GM23248 (cell line): ENCODE results near the gene TRPM2. TPM values are rescaled to one million over a fixed set of nuclear protein-coding genes. Genes with fewer than 3 reads are reported as not detected.

Experiments used
- DNase-seq: peaks from one replicate; pipeline ENCODE4 v3.0.0-alpha.2; 2015
- H2AFZ ChIP-seq: fragments of 200-600 bp; sonication (generic); 2 replicates; pipeline ENCODE4 v1.6.1; 2016; ENCODE audit warnings: antibody characterized with exemption
- H3F3A ChIP-seq: fragments of 200-600 bp; sonication (generic); 2 replicates; pipeline ENCODE4 v1.6.1; 2016; ENCODE audit warnings: mild to moderate bottlenecking, antibody characterized with exemption, mixed run types; ENCODE audit not compliant: insufficient read depth
- H3K27ac ChIP-seq: fragments of 200-600 bp; sonication (generic); 2 replicates; pipeline ENCODE4 v1.5.1; 2016; ENCODE audit warnings: mild to moderate bottlenecking
- H3K27me3 ChIP-seq: fragments of 200-600 bp; sonication (generic); replicated peaks from 2 replicates; pipeline ENCODE4 v1.6.1; 2016; ENCODE audit warnings: mild to moderate bottlenecking; ENCODE audit not compliant: insufficient read depth
- H3K36me3 ChIP-seq: fragments of 200-600 bp; sonication (generic); 2 replicates; pipeline ENCODE4 v1.6.1; 2016; ENCODE audit warnings: low read depth, mild to moderate bottlenecking
- H3K4me1 ChIP-seq: fragments of 200-600 bp; sonication (generic); 2 replicates; pipeline ENCODE4 v1.6.1; 2016; ENCODE audit warnings: mild to moderate bottlenecking; ENCODE audit not compliant: insufficient read depth
- H3K4me2 ChIP-seq: fragments of 200-600 bp; sonication (generic); one replicate; pipeline ENCODE4 v1.6.1; 2016; ENCODE audit warnings: mild to moderate bottlenecking; ENCODE audit not compliant: unreplicated experiment
- H3K4me3 ChIP-seq: fragments of 200-600 bp; sonication (generic); 2 replicates; pipeline ENCODE4 v1.5.1; 2016; ENCODE audit warnings: mild to moderate bottlenecking
- H3K79me2 ChIP-seq: fragments of 200-600 bp; sonication (generic); 2 replicates; pipeline ENCODE4 v1.6.1; 2016; ENCODE audit warnings: mild to moderate bottlenecking; ENCODE audit not compliant: insufficient read depth
- H3K9ac ChIP-seq: fragments of 200-600 bp; sonication (generic); 2 replicates; pipeline ENCODE4 v1.6.1; 2016; ENCODE audit warnings: mild to moderate bottlenecking
- H3K9me2 ChIP-seq: fragments of 200-600 bp; sonication (generic); 2 replicates; pipeline ENCODE4 v1.6.1; 2016; ENCODE audit warnings: mixed run types, mild to moderate bottlenecking, moderate library complexity; ENCODE audit not compliant: insufficient read depth
- H3K9me3 ChIP-seq: fragments of 200-600 bp; sonication (generic); one replicate; pipeline ENCODE4 v1.6.1; 2017; ENCODE audit warnings: low read depth
- H4K20me1 ChIP-seq: fragments of 200-600 bp; sonication (generic); 2 replicates; pipeline ENCODE4 v1.6.0; 2016; ENCODE audit not compliant: insufficient read depth
- EZH2 ChIP-seq: fragments of 200-600 bp; sonication (generic); IDR thresholded peaks from 2 replicates; pipeline ENCODE4 v1.6.1; 2018; ENCODE audit warnings: antibody characterized with exemption, mild to moderate bottlenecking; ENCODE audit not compliant: insufficient read depth, poor library complexity, severe bottlenecking
- EZH2phosphoT487 ChIP-seq: fragments of 200-600 bp; sonication (generic); IDR thresholded peaks from 2 replicates; pipeline ENCODE4 v1.6.1; 2018; ENCODE audit warnings: antibody characterized with exemption, moderate library complexity, mild to moderate bottlenecking, low read depth; ENCODE audit not compliant: insufficient read depth
- WGBS, 2 experiments: methylation state at CpG; one replicate each; pipeline ENCODE4 v1.1.6; 2015 to 2017; ENCODE audit warnings: low lambda C conversion rate in 2 of 2, low coverage in 1 of 2; ENCODE audit errors: missing lambda C conversion rate in 2 of 2; 5-methylcytosine and 5-hydroxymethylcytosine counted together
- in situ Hi-C: fragments of 300-500 bp; cut with MboI; formaldehyde crosslinking; loops from 2 replicates; pipeline ENCODE4 v1.15.0; 2020
- polyA plus RNA-seq: library from polyadenylated mRNA; unstranded; fragments of >200 nt; fragmentation: Nextera tagmentation; extraction: Ambion mirVana; gene quantifications from 2 replicates; pipeline ENCODE4 v1.2.1, GENCODE V29; 2016
- total RNA-seq: library from RNA; depleted of rRNA; stranded (reverse); fragments of >200 nt; shearing (Covaris generic); gene quantifications from 2 replicates; pipeline ENCODE4 v1.2.3, GENCODE V29; 2014

Gene TRPM2
- total and polyA plus RNA-seq, 2 experiments from 2014 or later: 0.22 TPM; not detected in 1

GRCh38 chr21:44382536-44382935 lies 29.1 kb downstream of the TRPM2 start:
- in situ Hi-C loops: no loop called here
- H3K27me3 ChIP-seq: no peaks in the 10 kb centered on the region; the same call in 1 of the 2 replicates
- no peak overlapping the region for H3K27ac ChIP-seq
- H4K20me1 ChIP-seq: no peaks in the 10 kb centered on the region
- H3K4me3 ChIP-seq: no peak overlapping the region
- no peak overlapping the region for H2AFZ ChIP-seq
- H3K9me2 ChIP-seq: no peaks in the 10 kb centered on the region
- no peak overlapping the region for H3K4me2 ChIP-seq
- no peaks in the 10 kb centered on the region for H3K9me3 ChIP-seq
- H3K9ac ChIP-seq: no peak overlapping the region
- no peaks in the 10 kb centered on the region for H3K4me1 ChIP-seq
- 54 to 63% methylated on average over 9 of the region's 9 CpGs for WGBS, 2 experiments
- no peaks in the 10 kb centered on the region for H3F3A ChIP-seq
- H3K36me3 ChIP-seq: no peaks in the 10 kb centered on the region
- TF ChIP-seq EZH2: no peak
- no peak for TF ChIP-seq EZH2phosphoT487
- DNase-seq: no peak
- H3K79me2 ChIP-seq: no peaks in the 10 kb centered on the region

GRCh38 chr21:44383216-44383615 lies 29.8 kb downstream of the TRPM2 start:
- Histone ChIP-seq H3K4me2 (no peak overlapping the region), H3K9me2 (no peaks in the 10 kb centered on the region), H2AFZ (no peak overlapping the region), H3K9ac (no peak overlapping the region), H3K36me3 (no peaks in the 10 kb centered on the region), H3K27me3 (no peaks in the 10 kb centered on the region; the same call in 1 of the 2 replicates), H3K27ac (no peak overlapping the region), H3K4me1 (no peaks in the 10 kb centered on the region), H3K9me3 (no peaks in the 10 kb centered on the region), H3K4me3 (no peak overlapping the region), H3K79me2 (no peaks in the 10 kb centered on the region), H4K20me1 (no peaks in the 10 kb centered on the region), H3F3A (no peaks in the 10 kb centered on the region)
- TF ChIP-seq EZH2phosphoT487: no peak
- no peak for TF ChIP-seq EZH2
- no peak for DNase-seq
- 7 to 11% methylated on average over 4 of the region's 4 CpGs for WGBS, 2 experiments
- in situ Hi-C loops: no loop called here

- H3K9me3 ChIP-seq: no peaks in the 10 kb centered on the region
- WGBS, 2 experiments: 9 to 10% methylated on average over 2 of the region's 2 CpGs
- no peaks in the 10 kb centered on the region for H3K79me2 ChIP-seq
- no peaks in the 10 kb centered on the region; the same call in 1 of the 2 replicates for H3K27me3 ChIP-seq
- no peak overlapping the region for H3K27ac ChIP-seq
- no peak overlapping the region for H3K9ac ChIP-seq
- no peak overlapping the region for H3K4me3 ChIP-seq
- TF ChIP-seq EZH2 (no peak), EZH2phosphoT487 (no peak)
- H3F3A ChIP-seq: no peaks in the 10 kb centered on the region
- H2AFZ ChIP-seq: no peak overlapping the region
- DNase-seq: no peak
- H3K36me3 ChIP-seq: no peaks in the 10 kb centered on the region
- H4K20me1 ChIP-seq: no peaks in the 10 kb centered on the region
- in situ Hi-C loops: no loop called here
- H3K9me2 ChIP-seq: no peaks in the 10 kb centered on the region
- H3K4me2 ChIP-seq: no peak overlapping the region
- H3K4me1 ChIP-seq: no peaks in the 10 kb centered on the region
Observed at GRCh38 chr21:44384968-44385367, 31.5 kb downstream of the TRPM2 start.

- Histone ChIP-seq H2AFZ (no peak overlapping the region), H4K20me1 (no peaks in the 10 kb centered on the region), H3K4me3 (no peak overlapping the region), H3K36me3 (no peaks in the 10 kb centered on the region), H3K9me2 (no peaks in the 10 kb centered on the region), H3K9ac (no peak overlapping the region), H3K4me2 (no peak overlapping the region), H3K27me3 (0 out of 2 replicates have a peak, but pooled peaks cover 14% of the 10 kb centered on the region), H3K79me2 (no peaks in the 10 kb centered on the region), H3K27ac (no peak overlapping the region), H3K4me1 (no peaks in the 10 kb centered on the region), H3K9me3 (no peaks in the 10 kb centered on the region), H3F3A (no peaks in the 10 kb centered on the region)
- no peak for DNase-seq
- 22 to 24% methylated on average over 1 of the region's 1 CpG for WGBS, 2 experiments
- in situ Hi-C loops: no loop called here
- TF ChIP-seq EZH2 (no peak), EZH2phosphoT487 (no peak)
Observed at GRCh38 chr21:44389335-44389734, 35.9 kb downstream of the TRPM2 start.

- Histone ChIP-seq H2AFZ (no peak overlapping the region), H3K9ac (no peak overlapping the region), H3K79me2 (no peaks in the 10 kb centered on the region), H3K36me3 (no peaks in the 10 kb centered on the region), H3K4me1 (no peaks in the 10 kb centered on the region), H4K20me1 (no peaks in the 10 kb centered on the region), H3K9me3 (no peaks in the 10 kb centered on the region), H3K27me3 (0 out of 2 replicates have a peak, but pooled peaks cover 19% of the 10 kb centered on the region), H3K27ac (no peak overlapping the region), H3K4me2 (no peak overlapping the region), H3K4me3 (no peak overlapping the region), H3F3A (no peaks in the 10 kb centered on the region), H3K9me2 (no peaks in the 10 kb centered on the region)
- 45 to 50% methylated on average over 8 of the region's 8 CpGs for WGBS, 2 experiments
- no peak for DNase-seq
- TF ChIP-seq EZH2 (no peak), EZH2phosphoT487 (no peak)
- in situ Hi-C loops: no loop called here
Observed at GRCh38 chr21:44390886-44391285, 37.5 kb downstream of the TRPM2 start.
